GM12865 (cell line): ENCODE measurements around the gene ICOS.

ENCODE experiments used
- DNase-seq: peaks from one replicate; pipeline ENCODE4 v3.0.0; 2010; ENCODE audit warnings: low read depth
- H3K4me3 ChIP-seq: 2 replicates; pipeline ENCODE4 v1.5.1; 2011; ENCODE audit warnings: mild to moderate bottlenecking, low read depth, low read length, control low read depth
- TF ChIP-seq, protein P1 (sequence below): IDR thresholded peaks from 2 replicates; pipeline ENCODE4 v1.5.1; 2011; ENCODE audit warnings: low read length, control low read depth, low read depth, inconsistent platforms; ENCODE audit not compliant: insufficient read depth; ENCODE audit errors: missing control alignments

ICOS gene

DNA sequence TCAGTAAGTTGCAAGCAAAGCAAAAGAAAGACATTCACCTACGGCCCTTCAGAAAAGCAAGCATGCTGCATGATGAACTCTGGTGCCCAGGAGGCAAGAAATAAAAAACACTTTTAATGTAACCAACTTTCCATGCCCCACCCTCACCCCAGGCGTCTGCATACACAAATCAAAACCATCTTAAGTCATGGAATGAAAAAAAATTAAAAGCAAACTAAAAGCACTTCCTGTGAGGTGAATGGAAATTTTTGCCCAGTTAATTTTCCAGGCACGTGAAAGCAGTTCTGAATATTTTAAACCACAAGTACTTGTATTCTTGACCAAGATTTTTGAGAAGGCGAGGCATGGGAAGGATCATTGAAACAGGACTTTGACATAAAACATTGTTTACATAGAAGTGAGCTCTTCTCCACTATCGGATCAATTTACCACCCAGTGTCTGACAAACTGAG, 2.5 kb upstream of the ICOS start:
- H3K4me3 ChIP-seq: no peak overlapping the region
- DNase-seq: no peak
- TF ChIP-seq, protein P1, sequence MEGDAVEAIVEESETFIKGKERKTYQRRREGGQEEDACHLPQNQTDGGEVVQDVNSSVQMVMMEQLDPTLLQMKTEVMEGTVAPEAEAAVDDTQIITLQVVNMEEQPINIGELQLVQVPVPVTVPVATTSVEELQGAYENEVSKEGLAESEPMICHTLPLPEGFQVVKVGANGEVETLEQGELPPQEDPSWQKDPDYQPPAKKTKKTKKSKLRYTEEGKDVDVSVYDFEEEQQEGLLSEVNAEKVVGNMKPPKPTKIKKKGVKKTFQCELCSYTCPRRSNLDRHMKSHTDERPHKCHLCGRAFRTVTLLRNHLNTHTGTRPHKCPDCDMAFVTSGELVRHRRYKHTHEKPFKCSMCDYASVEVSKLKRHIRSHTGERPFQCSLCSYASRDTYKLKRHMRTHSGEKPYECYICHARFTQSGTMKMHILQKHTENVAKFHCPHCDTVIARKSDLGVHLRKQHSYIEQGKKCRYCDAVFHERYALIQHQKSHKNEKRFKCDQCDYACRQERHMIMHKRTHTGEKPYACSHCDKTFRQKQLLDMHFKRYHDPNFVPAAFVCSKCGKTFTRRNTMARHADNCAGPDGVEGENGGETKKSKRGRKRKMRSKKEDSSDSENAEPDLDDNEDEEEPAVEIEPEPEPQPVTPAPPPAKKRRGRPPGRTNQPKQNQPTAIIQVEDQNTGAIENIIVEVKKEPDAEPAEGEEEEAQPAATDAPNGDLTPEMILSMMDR: no peak

DNA sequence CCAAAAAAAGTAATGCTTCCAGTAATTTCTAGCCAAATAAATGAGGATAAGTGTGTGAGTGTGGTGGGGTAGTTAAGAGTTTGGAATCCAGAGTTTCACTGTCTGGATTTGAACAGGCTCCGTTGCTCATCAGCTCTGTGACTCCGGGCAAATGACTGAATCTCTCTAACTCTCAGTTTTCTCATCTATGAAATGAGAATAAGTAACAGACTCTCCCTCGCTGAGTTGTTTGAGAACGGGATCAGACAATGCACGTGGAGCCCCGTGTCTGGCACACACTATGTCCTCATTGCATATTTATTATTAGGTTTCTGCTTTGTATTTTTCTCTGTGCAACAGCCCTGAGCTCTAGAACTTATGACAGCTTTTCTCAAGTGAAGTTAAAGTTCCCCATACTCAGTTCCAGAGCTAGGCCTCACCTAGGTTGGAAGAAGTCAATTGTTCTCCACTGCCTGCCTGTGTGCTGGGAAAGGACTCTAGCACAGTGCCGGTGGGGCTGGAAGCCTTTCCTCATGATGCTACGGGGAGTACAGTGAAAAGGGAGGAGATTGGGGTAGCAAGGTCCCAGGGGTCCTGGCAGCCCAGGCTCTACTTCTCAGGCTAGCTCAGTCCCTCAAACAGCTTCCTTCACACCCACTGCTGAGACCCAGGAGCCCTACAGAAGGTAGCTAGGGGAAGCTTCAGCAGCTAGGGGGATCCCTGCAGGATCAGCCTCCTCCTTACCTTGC, 1.7 kb upstream of the ICOS start:
- no peak for DNase-seq
- TF ChIP-seq, protein P1: no peak
- no peak overlapping the region for H3K4me3 ChIP-seq

DNA sequence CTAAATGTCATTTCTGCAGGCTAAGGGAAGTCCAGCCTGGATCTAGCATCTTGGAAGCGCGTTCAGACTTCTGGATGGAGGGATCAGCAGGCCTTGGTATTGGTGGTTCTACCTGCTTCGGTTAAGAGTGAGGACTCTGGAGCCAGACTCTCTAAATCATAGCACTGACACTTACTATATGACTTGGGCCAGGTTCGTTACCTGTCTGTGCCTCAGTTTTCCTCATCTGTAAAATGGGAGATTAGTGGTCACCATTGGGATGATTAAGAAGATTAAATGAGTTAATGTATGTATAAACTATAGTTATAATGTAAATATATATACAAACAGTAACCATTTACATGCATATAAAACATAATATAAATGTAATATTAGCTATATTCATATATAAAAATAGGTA, 995 bp upstream of the ICOS start:
- no peak for DNase-seq
- H3K4me3 ChIP-seq: no peak overlapping the region
- TF ChIP-seq, protein P1: no peak

DNA sequence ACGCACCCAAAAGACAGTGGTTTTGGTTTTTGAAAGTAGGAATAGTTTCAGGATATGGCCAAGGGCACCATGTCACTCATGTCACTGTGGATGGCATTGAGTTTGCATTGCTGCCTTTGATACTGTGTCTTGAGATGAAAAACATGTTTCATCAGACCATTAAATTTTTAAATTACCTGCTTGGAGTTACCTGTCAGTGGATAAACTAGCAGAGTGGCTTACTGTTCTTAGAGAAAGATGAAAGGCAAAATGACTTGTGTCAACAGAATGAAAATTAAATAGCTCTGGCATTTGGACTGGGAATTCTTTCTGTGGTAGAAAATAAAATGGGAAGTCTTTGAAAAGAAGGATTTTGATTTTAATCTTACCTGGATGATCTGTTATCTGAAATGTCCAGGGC, 386 bp downstream of the ICOS start:
- no peak overlapping the region for H3K4me3 ChIP-seq
- no peak for DNase-seq
- TF ChIP-seq, protein P1: no peak

DNA sequence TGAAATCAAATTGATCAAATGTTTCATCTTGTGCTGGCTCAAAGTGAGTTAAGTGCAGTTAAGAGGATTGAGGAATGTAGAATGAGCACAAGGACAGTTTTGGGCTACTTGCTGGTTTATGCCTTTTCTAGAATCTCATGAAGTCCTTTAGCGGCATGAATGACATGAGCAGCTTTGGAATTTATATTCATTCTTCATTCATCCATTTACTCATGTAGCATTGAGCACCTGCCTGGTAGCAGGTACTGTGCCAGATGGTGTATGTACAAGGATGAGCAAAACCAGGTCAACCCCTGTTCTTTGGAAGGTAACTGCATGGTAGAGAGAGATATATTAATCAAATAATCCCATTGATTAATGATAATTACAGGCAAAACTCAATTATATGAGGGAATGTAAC, 1.2 kb downstream of the ICOS start:
- no peak for DNase-seq
- no peak overlapping the region for H3K4me3 ChIP-seq
- TF ChIP-seq, protein P1: no peak

DNA sequence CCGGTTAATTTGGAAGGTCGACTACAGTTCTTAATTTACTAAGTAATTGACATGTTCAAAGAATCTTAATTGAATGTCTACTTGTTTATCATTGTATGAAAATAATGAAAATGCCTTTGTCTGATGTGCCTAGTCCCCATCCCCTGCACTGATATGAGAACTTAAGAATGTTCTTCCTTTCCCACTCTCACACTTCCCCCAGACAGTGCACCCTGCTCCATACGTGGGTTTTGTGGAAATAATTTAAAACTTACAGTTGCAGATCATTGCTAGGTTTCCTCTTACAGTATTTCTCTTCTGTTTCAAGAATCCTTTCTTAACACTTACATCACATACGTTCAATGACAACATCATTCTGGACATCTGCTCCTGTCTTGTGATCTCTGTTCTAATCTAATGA, 3.5 kb downstream of the ICOS start:
- TF ChIP-seq, protein P1: no peak
- H3K4me3 ChIP-seq: no peak overlapping the region

More for the DNA sequence above, 3.5 kb downstream of the ICOS start:
- no peak for DNase-seq
